NCI-H1417 treated with DMSO at 0.1 percent for 48 hours (cell line): ENCODE data around the gene PHF20.
"Not testable (repeated sequence)": the region's sequence is repeated elsewhere in the genome, so short reads cannot be mapped to it uniquely, and the experiment has no call there.

Experiments
- DNase-seq: peaks from one replicate; lab custom pipeline; 2025; lab: John Stamatoyannopoulos, UW

Gene PHF20

GRCh38 chr20:35978041-35978513 is 206.3 kb downstream of the PHF20 start:
- DNase-seq, result no peak

- no peak for DNase-seq
Observed at GRCh38 chr20:35979544-35979943, 207.7 kb downstream of the PHF20 start.

GRCh38 chr20:35981969-35982368 is 210.2 kb downstream of the PHF20 start:
- DNase-seq, result no peak

GRCh38 chr20:35984382-35984781 is 212.6 kb downstream of the PHF20 start:
- no peak for DNase-seq

GRCh38 chr20:35985806-35986205 is 214.0 kb downstream of the PHF20 start:
- DNase-seq, result no peak

GRCh38 chr20:35988910-35989463 is 217.2 kb downstream of the PHF20 start:
- DNase-seq, result no peak

- no peak for DNase-seq
Observed at GRCh38 chr20:35991142-35991771, 219.4 kb downstream of the PHF20 start.

GRCh38 chr20:35992713-35993335 is 221.0 kb downstream of the PHF20 start:
- peak; percentile 42 for DNase-seq

GRCh38 chr20:35994994-35995453 is 223.2 kb downstream of the PHF20 start:
- DNase-seq, result peak; percentile 50

- DNase-seq, result not testable (repeated sequence)
Observed at GRCh38 chr20:35996492-35996891, 224.7 kb downstream of the PHF20 start.
